HG03280 (cell line): Measurements from ENCODE around the gene FAM222B.
"Not testable (repeated sequence)": the region's sequence is repeated elsewhere in the genome, so short reads cannot be mapped to it uniquely, and the experiment has no call there.

Source experiments
- ATAC-seq: cut with Tn5 transposase; IDR thresholded peaks from one replicate; pipeline ENCODE4 v1.9.1; 2021; ENCODE audit warnings: mild to moderate bottlenecking, moderate library complexity; ENCODE audit not compliant: unreplicated experiment

FAM222B gene

GRCh38 chr17:28842282-28843012, at the start of gene FAM222B:
Gene FAM222B (minus strand): TSS chr17:28842790. CDS start chr17:28766667, 76,123 bp downstream.
- ATAC-seq = peak; percentile 85

GRCh38 chr17:28892024-28892423, 49.4 kb upstream of the FAM222B start:
- ATAC-seq = no peak

- no peak for ATAC-seq
These were observed 48.6 kb upstream of the FAM222B start for GRCh38 chr17:28891201-28891600.

GRCh38 chr17:28889996-28890395, 47.4 kb upstream of the FAM222B start:
- no peak for ATAC-seq

- no peak for ATAC-seq
These were observed 46.2 kb upstream of the FAM222B start for GRCh38 chr17:28888832-28889231.

- no peak for ATAC-seq
These were observed 45.4 kb upstream of the FAM222B start for GRCh38 chr17:28887871-28888471.

GRCh38 chr17:28885951-28886350, 43.4 kb upstream of the FAM222B start:
- no peak for ATAC-seq

GRCh38 chr17:28885363-28885762, 42.8 kb upstream of the FAM222B start:
- ATAC-seq = no peak

GRCh38 chr17:28883967-28884702, 41.5 kb upstream of the FAM222B start:
- no peak for ATAC-seq

GRCh38 chr17:28882154-28882895, 39.7 kb upstream of the FAM222B start:
- ATAC-seq = no peak

- ATAC-seq = no peak
These were observed 39.0 kb upstream of the FAM222B start for GRCh38 chr17:28881533-28882056.

- ATAC-seq = no peak
These were observed 38.0 kb upstream of the FAM222B start for GRCh38 chr17:28880572-28880945.

- ATAC-seq = no peak
These were observed 37.4 kb upstream of the FAM222B start for GRCh38 chr17:28879886-28880571.

- no peak for ATAC-seq
These were observed 36.4 kb upstream of the FAM222B start for GRCh38 chr17:28878981-28879380.

GRCh38 chr17:28878158-28878910, 35.7 kb upstream of the FAM222B start:
- ATAC-seq = no peak

GRCh38 chr17:28877150-28877711, 34.6 kb upstream of the FAM222B start:
- ATAC-seq = not testable (repeated sequence)

- no peak for ATAC-seq
These were observed 33.4 kb upstream of the FAM222B start for GRCh38 chr17:28875848-28876550.

- no peak for ATAC-seq
These were observed 32.2 kb upstream of the FAM222B start for GRCh38 chr17:28874750-28875149.

GRCh38 chr17:28873839-28874238, 31.2 kb upstream of the FAM222B start:
- no peak for ATAC-seq
